ENCODE measurements around the gene TNN.
"Not testable (repeated sequence)": the region's sequence is repeated elsewhere in the genome, so short reads cannot be mapped to it uniquely, and the experiment has no call there.

TNN gene, protein sequence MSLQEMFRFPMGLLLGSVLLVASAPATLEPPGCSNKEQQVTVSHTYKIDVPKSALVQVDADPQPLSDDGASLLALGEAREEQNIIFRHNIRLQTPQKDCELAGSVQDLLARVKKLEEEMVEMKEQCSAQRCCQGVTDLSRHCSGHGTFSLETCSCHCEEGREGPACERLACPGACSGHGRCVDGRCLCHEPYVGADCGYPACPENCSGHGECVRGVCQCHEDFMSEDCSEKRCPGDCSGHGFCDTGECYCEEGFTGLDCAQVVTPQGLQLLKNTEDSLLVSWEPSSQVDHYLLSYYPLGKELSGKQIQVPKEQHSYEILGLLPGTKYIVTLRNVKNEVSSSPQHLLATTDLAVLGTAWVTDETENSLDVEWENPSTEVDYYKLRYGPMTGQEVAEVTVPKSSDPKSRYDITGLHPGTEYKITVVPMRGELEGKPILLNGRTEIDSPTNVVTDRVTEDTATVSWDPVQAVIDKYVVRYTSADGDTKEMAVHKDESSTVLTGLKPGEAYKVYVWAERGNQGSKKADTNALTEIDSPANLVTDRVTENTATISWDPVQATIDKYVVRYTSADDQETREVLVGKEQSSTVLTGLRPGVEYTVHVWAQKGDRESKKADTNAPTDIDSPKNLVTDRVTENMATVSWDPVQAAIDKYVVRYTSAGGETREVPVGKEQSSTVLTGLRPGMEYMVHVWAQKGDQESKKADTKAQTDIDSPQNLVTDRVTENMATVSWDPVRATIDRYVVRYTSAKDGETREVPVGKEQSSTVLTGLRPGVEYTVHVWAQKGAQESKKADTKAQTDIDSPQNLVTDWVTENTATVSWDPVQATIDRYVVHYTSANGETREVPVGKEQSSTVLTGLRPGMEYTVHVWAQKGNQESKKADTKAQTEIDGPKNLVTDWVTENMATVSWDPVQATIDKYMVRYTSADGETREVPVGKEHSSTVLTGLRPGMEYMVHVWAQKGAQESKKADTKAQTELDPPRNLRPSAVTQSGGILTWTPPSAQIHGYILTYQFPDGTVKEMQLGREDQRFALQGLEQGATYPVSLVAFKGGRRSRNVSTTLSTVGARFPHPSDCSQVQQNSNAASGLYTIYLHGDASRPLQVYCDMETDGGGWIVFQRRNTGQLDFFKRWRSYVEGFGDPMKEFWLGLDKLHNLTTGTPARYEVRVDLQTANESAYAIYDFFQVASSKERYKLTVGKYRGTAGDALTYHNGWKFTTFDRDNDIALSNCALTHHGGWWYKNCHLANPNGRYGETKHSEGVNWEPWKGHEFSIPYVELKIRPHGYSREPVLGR (N-terminal part only)

DNA sequence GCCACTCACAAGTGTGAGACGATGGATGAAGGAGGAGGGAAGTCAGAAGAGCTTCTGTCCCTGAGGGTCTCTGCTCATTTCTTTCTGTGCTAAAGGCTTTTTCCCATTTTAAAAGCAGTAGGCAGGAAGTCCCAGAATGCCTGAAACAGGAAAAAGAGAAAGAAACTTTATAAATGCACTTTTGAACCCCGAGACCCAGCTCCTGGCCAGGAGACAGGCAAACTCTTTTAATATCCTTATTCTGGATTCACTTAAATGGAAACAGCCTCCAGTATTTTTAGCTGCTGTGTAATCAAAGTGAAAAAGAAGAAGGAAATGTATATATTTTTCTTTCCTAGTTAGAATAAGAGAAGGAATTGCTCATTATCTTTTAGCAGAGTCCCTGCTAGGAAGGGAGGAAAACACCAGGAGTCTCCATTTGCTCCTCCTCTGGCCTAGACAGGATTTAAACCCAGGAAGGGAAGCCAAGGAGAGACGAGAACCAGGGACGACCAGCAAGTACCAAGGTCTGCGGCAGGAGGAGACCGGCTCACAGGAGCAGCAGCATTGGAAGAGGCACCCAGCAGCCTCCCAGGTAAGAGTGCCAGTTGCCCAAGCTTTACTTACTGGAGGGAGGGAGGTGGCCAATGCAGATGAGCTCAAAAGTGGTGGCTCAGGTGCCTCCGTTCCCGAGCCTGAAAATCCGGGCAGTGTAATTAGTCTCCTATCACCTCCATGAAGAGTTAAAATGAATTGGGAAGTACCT, at the start of gene TNN:
Gene TNN (plus strand): TSS at position 472 of the 745 bp plus-strand sequence. CDS start 9,586 bp downstream, outside the sequence.
- no peak for DNase-seq

DNA sequence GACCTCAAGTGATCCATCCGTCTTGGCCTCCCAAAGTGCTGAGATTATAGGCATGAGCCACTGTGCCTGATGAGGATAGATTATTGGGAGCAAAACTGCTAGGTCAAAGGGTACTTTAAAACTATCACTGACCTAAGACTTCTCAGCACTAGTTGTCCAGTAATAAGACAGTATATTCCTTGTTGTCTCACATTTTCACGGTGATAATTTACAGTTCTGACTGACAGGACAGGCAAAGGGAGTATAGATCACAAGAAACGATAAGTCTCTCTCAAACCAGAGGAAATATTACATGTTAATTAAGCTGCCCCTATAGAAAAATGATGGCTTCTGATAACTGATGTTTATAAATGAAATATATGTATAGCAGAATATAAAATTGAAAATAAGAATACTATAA, 48.1 kb upstream of the TNN start:
- DNase-seq, result no peak

DNA sequence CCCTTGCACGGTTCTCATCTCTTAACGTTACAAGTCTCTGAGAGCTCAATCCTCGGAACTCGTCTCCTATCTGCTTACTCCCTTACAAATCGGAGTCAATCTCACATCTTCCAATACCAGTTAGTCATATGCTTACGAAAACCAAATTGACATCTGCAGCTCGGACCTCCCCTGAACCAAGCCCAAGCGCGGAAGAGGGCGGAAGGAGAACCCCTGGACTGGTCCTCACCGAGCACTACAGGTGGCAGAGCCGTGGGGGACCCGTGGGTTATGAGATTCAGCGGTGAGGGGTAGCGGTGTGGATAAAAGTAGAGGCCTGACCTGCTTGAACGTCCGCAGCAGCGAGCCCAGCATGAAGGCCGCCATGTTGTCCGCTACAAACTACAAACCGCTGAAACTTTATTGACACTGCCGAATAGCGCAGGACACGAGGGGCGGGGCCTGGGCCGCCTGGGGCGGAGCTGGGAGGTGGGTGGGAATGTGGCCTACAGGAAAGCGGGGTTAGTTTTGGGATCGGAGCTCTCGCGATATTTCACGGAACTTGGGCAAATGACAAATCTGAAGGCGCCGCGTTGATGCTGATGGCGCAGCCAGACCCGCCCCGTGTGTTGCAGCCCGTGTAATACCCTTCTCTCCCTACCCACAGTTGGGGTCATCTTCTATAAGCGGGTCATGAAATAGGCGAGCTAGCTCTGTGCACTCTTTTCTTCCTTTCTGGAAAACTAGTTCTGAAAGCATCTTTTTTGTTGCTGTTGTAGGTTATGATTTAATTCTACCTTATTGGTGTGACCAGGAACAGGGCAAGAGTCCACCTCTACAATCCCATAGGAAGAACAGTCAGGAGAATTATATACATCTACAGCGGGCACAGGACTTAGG, 44.4 kb upstream of the TNN start, which contains the start of gene MRPS14:
Gene MRPS14 (minus strand): TSS at position 383 of the 879 bp plus-strand sequence. CDS start 17 bp downstream, at position 366.
- peak; percentile 98 to 99 (median 98) for DNase-seq

DNA sequence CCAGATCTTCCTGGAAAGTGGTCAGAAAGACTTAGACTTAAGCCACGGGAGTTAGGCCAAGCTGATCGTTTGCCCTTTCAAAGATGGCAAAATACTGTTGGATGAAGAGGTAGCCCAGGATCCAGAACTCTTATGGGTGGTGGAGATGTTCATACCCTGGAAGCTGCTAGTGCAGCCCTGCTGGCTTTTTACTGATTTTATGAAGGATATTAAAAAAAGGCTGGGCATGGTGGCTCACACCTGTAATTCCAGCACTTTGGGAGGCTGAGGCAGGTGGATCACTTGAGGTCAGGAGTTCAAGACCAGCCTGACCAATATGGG, 43.8 kb upstream of the TNN start:
- DNase-seq, result not testable (repeated sequence)

DNA sequence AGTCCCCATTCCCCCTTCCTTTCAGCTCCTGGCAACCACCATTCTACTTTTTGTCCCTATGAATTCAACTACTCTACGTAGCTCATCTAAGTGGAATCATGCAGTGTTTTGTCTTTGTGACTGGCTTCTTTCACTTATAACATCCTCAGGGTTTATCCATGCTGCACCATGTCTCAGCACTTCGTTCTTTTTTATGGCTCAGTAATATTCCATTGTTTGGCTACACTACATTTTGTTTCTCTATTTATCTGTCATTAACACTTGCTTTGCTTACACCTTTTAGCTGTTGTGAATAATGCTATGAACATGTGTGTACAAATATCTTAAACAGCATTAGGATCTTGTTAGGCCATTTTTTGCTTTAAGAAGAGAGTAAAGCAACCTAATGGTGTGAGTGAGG, 42.9 kb upstream of the TNN start:
- no peak for DNase-seq

DNA sequence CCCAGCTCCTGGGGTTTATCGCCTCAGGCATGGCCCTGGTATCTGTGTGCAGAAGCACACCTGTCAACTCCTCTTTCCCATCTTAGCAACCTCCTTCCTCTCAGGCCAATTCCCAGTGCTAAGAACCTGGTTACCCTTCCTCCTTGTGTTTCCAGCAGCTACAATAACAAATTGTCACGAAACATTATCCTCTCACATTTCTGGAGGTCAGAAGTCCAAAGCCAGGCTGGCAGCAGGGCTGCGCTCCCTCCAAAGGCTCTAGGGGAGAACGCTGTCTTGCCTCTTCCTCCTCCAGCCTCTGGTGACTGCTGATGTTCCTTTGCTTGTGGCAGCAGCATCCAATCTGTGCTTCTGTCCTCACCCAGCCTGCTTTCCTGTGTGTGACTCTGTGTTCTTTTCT, 33.7 kb upstream of the TNN start:
- DNase-seq, result no peak

DNA sequence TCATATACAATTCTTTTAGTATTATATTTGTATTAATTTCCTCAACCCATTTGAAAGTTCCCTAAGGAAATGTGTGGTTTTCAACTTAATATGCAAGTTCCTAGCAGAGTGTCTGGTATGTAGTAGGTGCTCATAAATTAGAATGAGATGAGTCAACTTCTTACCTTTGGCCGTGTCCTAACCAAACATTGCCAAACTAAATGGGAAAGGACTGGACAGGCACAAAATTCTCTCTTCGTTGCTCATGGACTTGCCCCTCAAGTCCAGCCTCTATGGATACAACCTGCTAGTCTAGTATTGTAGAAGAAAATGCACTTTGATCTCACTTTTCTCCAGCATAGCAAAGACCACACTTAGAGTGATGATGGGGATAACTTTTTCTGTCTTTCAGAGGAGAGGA, 32.9 kb upstream of the TNN start:
- DNase-seq, result no peak

DNA sequence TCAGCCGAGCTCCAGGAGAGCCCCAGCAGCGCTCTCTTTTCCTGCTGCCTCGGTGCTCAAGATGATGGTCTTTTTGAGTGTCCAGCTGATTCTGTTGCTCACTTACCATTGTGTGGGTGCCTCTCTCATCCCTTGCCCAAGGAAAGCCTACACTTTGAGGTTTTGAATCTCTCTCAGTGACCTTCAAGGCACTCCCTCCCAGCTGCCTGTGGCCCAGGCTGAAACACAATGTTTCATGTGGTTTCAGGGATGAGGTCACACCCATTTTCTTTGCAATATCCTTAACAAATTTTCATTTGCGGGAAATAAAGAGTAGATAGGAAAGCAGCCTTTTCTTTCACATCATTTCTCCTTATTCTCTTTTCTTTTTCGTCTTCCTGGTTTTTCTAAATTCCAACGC, 31.8 kb upstream of the TNN start:
- DNase-seq, result peak in 2 of 3 donors; percentile 19 to 42

DNA sequence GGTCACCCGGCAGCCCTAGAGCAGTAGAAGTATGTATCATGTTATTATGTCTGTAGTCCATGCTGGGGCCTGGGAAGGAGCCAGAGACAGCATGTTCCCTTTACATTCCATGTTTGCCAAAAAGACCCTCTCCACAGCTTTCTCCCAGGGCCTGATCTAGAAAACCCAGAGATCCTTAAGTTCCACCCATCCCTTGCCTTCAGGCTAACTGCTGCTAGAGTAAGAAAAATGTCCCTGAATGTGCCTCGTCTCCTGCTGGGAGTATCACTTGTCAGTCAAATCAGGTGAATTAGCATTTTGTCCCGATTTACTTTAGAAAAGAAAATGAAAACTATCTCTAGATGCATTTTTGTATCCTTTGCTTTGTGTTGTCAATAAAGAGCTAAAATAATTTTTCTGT, 31.2 kb upstream of the TNN start:
- DNase-seq, result no peak

DNA sequence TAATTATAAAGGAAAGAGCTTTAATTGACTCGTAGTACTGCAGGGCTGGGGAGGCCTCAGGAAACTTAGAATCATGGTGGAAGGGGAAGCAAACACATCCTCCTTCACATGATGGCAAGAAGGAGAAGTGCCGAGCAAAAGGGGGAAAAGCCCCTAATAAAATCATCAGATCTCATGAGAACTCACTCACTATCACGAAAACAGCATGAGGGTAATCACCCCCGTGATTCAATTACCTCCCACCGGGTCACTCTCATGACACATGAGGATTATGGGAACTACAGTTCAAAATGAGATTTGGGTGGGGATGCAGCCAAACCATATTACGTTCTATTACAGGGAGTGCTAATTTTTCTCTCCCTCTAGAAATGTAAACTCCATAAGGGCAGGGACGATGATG, 30.2 kb upstream of the TNN start:
- peak; percentile 63 to 73 (median 63) for DNase-seq

DNA sequence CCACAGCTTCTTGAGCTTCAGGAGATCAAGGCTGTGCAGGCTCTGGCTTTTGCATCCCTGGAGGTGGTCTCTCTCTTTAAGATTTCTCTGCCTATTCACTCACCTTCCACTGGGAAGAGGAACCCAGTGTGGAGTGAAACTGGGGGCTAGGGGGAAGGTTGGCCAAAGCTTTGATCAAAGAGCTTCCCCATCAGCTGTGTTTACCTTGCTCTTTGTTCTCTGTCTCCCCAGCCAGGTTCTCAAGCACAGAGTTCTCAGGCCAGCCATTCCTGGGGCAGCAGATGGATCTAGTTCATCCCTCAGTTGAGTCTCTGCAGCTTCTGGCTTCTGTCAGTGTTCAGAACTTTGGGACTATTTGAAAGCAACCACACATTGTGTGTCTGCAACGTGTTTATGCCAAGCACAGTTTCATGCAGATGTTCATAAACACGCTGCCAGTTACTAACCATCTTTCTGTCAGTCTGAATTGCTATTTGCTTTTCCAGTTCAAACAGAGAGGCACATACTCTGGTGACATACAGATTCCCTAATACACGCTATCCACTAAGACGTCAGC, 27.2 kb upstream of the TNN start:
- DNase-seq, result peak in 1 of 3 donors; percentile 9

DNA sequence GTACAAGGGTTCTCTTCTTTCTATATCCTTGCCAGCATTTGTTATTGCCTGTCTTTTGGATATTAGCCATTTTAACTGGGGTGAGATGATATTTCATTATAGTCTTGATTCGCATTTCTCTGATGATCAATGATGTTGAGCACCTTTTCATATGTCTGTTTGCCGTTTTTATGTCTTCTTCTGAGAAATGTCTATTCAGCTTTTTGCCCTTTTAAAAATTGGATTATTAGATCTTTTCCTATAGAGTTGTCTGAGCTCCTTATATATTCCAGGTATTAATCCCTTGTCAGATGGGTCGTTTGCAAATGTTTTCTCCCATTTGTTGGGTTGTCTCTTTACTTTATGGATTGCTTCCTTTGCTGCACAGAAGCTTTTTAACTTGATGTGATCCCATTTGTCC, 25.0 kb upstream of the TNN start:
- no peak for DNase-seq

DNA sequence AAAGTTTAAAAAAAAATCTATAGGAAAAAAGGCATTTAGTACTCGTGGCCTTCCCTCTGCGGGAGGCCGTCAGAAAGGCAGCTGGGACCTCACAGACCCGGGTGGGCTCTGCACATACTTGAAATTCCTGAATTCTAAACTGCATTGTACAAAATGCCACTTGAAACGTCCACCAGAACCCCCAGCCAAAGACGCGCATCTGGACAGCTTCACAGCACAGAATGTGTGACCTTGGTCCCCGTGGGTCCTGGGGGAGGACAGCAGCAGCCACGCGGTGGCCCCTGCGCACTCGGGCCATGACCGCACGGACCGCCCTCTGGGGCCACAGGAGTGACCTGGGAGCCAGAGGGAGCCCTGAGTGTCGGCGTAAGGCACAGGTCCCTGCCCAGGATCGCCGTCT, 23.8 kb upstream of the TNN start:
- DNase-seq, result no peak

DNA sequence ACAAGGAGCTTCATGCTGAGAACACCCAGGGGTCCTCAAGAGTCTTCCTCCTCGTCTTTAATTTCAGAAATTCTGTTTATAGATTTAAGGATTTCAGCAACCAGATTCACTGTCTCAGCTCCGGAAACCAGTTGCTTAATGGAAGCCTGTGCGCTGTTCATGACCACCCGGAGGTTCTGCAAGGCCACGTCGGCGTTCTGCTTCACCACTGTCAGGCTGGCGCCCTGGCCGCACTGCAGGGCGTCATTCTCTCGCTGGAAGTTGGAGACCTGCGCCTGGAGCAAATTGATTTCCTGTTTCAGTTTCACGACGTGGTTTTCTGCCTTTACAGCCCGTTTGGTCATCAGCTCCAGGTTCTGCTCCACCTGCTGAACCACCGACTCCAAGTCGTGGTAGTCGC, 23.0 kb upstream of the TNN start:
- DNase-seq, result peak in 1 of 3 donors; percentile 14

DNA sequence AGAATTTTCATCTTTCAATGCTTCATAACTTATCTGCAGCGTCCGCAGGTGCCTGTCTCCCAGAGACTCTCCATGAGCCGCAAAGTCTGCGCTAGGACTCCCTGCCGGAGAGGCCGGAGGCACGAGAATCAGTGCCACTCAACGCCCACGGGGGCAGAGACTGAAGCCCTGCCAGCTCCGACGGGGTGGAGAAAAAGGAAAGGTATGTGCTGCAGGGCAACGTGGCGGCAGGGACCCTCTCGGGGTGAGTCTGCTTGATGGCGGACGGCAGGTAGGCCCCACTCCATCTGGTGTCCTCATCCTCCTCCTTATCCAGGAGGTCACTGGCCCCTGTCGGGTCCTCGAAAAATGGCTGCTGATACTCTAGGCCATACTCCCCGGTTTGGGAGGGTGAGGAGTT, 22.5 kb upstream of the TNN start:
- DNase-seq, result no peak

DNA sequence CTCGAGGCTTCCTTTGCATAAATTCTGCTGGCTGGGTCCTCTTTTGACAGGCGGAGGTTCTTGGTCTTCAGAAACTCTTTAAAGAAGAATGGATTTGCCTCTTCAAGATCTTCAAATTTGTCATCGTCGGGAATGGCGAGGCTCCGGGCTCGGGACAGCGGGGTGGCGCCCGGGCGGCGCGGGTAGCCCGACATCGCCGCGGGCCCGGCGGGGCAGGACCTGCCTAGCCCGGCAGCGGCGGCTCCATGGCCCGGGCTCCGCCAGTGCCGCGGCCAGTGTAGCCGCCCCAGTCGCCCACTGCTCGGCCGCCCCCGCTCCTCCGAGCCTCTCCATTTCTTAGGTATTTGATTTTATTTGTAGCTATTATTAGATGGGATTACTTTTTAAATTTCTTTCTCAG, 22.1 kb upstream of the TNN start:
- no peak for DNase-seq

DNA sequence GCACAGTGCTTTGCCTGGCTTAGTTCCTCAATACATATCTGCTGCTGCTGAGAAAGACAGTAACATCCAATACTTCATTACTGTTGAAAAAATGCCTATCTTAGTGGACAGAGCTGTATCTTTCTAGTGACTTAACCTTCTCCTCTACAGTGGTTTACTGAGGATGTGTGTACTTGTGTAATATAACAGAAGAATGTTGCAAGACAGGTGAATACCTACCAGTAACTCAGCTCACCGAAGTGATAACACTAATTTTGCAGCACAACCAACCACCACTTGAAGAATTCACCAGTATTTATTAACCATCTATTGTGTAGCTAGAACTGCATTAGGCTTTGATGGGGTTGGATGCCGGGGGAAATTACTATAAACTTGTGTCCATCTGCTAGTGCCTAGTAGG, 16.6 kb upstream of the TNN start:
- no peak for DNase-seq

DNA sequence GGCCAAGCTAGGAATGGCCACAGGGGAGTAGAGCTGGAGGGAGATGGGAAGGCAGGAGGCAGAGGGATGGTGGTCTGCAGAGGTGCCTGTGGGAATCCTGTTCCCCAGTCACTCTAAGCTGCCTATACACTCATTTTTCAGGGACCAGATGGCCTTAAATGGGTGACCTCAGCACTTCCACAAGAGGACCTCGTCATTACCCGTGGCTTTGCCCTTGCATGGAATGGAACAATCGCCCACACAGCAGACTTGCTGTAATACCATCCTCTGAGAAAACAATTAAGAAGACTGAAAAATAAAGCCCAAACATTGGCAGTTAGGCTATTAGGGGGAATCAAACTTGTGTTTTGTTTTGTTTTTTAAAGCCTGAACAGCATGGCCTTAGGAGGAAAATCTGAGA, 12.9 kb upstream of the TNN start:
- peak; percentile 30 to 54 (median 50) for DNase-seq

DNA sequence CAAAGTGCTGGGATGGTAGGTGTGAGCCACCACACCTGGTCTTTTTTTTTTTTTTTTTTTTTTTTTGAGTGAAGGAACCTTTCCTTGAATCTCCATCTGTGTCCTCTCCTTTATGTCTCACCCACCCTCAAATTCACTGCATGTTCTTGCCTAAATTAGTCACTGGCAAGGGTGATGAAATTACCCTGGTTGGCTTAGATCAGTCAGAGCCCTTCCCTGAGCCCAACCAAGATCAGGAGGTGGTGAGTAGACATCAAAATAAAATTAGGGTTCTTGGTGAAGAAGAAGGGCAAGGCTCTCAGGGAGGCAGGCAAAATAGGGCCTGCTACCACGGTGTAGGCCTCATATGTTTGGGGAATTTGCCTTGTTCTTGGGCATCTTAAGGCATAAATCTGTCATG, 5.3 kb upstream of the TNN start:
- DNase-seq, result peak; percentile 41 to 63 (median 48)

DNA sequence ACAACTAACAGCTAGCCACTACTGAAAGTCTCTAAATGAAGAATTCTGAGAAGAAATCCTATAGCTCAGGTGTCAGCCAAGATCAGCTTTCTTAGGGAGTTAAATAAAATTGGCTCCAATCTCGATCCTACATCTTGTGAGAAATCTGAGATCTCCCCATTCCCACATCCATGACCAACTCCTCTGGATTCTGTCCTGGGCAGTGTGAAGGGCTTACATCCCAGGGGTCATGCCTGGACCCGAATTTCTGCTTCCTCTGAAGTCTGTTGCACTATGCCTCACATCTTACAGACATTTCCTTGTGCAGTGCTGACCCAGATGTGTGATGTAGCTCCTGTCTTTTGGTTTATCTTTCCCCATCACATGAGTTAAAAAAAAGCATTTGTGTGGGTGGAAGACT, 4.8 kb upstream of the TNN start:
- no peak for DNase-seq

DNA sequence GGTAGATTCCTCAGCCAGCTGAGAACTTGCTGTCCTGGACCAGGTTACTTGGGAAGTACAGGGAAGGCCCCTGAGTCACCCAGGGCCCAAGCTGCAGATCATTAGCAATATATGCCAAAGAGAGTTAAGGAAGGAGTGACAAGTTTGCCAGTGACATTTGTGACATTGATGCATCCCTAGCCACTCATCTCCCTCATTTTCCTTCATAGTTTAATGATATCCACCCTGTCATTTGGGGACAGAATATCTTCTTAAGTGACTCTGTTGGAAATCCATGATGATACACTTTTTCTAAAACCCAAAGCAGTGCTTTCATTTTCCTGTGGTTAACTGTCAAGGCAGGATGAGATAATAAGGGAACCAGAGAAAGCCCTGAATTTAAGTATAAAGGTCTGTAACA, 3.2 kb downstream of the TNN start:
- peak; percentile 42 to 69 (median 46) for DNase-seq
